K562 (cell line): ENCODE data around the gene NFATC2.

Source experiments
- CEBPB ChIP-seq: fragments of 450-650 bp; IDR thresholded peaks from 2 replicates; pipeline ENCODE4 v1.6.1; 2016; ENCODE audit warnings: missing genetic modification characterization, missing compliant biosample characterization
- CTCF ChIP-seq, 3 experiments: IDR thresholded peaks in 2 of 3; conservative IDR thresholded peaks in 1 of 3; 2 replicates each; pipeline ENCODE4 v1.5.1; 2011 to 2012; ENCODE audit warnings: low read length in 3 of 3, mild to moderate bottlenecking in 3 of 3, control low read depth in 2 of 3, improper control_type of control experiment in 1 of 3, inconsistent platforms in 1 of 3, low read depth in 1 of 3, mixed read lengths in 1 of 3, moderate library complexity in 1 of 3; ENCODE audit not compliant: insufficient read depth in 2 of 3
- E2F4 ChIP-seq: sonication (generic); formaldehyde crosslinking; IDR thresholded peaks from 2 replicates; pipeline ENCODE4 v1.8.0; 2022; ENCODE audit warnings: mild to moderate bottlenecking, low read depth, missing genetic modification reagents
- FOXP4 ChIP-seq: sonication (generic); formaldehyde crosslinking; IDR thresholded peaks from 2 replicates; pipeline ENCODE4 v1.8.0; 2022; ENCODE audit warnings: mild to moderate bottlenecking, missing genetic modification reagents, borderline replicate concordance
- HNRNPL ChIP-seq: fragments of 200-400 bp; formaldehyde crosslinking; IDR thresholded peaks from 2 replicates; pipeline ENCODE4 v1.6.1; 2017; ENCODE audit warnings: low read depth, mild to moderate bottlenecking, low read length
- POLR2A ChIP-seq: fragments of 450-650 bp; conservative IDR thresholded peaks from 2 replicates; pipeline ENCODE4 v1.6.1; 2016
- RAD21 ChIP-seq, 2 experiments: fragments of 250-450 bp in 1 of 2; fragments of 450-650 bp in 1 of 2; sonication (Bioruptor Pico) in 1 of 2; formaldehyde crosslinking in 1 of 2; IDR thresholded peaks in 1 of 2; conservative IDR thresholded peaks in 1 of 2; 2 replicates each; pipeline versions ENCODE4 v1.4.0 to v1.8.0; 2020 to 2022; ENCODE audit warnings: mild to moderate bottlenecking in 2 of 2, moderate library complexity in 1 of 2
- RFX5 ChIP-seq: IDR thresholded peaks from 2 replicates; pipeline ENCODE4 v1.6.1; 2011; ENCODE audit warnings: low read depth, mild to moderate bottlenecking, improper control_type of control experiment, low read length
- ZFP30 ChIP-seq: fragments of 250-450 bp; sonication (Bioruptor Pico); IDR thresholded peaks from 2 replicates; pipeline ENCODE4 v1.8.0; 2022; ENCODE audit warnings: moderate library complexity, mild to moderate bottlenecking, inconsistent platforms, borderline replicate concordance
- ZNF174 ChIP-seq: fragments of 250-450 bp; sonication (Bioruptor Pico); IDR thresholded peaks from 2 replicates; pipeline ENCODE4 v1.4.0; 2020; ENCODE audit warnings: mild to moderate bottlenecking
- TF ChIP-seq, protein P1 (sequence below): sonication (generic); formaldehyde crosslinking; IDR thresholded peaks from 2 replicates; pipeline ENCODE4 v1.8.0; 2022; ENCODE audit warnings: mild to moderate bottlenecking, missing genetic modification reagents

DNA sequence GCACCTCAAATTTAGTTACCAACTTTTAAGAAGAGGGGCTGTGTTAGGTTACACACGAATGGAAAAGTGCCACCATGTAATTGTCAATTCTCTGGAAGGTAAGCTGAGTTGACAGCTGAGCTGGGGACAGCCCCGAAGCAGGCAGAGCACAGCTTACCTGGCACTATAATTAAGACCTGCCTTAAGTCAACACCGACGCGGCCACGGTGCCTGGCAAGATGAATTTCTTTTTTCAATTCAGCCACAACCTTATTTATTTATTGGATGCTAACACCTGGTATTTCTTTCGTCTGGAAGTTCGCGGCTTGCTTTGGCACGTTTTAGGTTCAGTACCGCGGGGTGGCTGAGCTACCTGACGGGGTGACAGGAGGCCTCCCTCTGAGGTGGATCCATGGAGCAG lies 40.6 kb upstream of the NFATC2 start:
- TF ChIP-seq CTCF (IDR thresholded peaks at IDR 0.05 in 2 of 3, conservative IDR thresholded peaks at IDR 0.05 in 1 of 3; ENCODE audit: insufficient read depth in 2 of 3, low read depth in 1 of 3, low read length in 3 of 3) (no peak), ZFP30 (CRISPR knock-in tag) (no peak), POLR2A (no peak), HNRNPL (no peak), CEBPB (tag) (no peak), E2F4 (no peak), FOXP4 (CRISPR knock-in tag) (no peak), RFX5 (no peak), ZNF174 (CRISPR knock-in tag) (no peak), RAD21 (CRISPR knock-in tag; conservative IDR thresholded peaks at IDR 0.05 in 1 of 2, IDR thresholded peaks at IDR 0.05 in 1 of 2) (no peak)
- TF ChIP-seq, protein P1, sequence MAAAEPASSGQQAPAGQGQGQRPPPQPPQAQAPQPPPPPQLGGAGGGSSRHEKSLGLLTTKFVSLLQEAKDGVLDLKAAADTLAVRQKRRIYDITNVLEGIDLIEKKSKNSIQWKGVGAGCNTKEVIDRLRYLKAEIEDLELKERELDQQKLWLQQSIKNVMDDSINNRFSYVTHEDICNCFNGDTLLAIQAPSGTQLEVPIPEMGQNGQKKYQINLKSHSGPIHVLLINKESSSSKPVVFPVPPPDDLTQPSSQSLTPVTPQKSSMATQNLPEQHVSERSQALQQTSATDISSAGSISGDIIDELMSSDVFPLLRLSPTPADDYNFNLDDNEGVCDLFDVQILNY (CRISPR knock-in tag) = no peak
